AG09319 (cell line): ENCODE measurements around the gene DYRK4.

Experiments
- DNase-seq: peaks from one replicate; pipeline ENCODE4 v3.0.0-alpha.2; 2010; ENCODE audit warnings: low read depth; ENCODE audit errors: extremely low read depth
- CTCF ChIP-seq: IDR thresholded peaks from 2 replicates; pipeline ENCODE4 v1.5.1; 2011; ENCODE audit warnings: low read depth, mild to moderate bottlenecking, inconsistent platforms, low read length, moderate library complexity

Gene DYRK4

GRCh38 chr12:4535871-4536270 lies 26.1 kb upstream of the DYRK4 start:
- TF ChIP-seq CTCF = no peak
- no peak for DNase-seq

GRCh38 chr12:4538207-4539160 lies 23.5 kb upstream of the DYRK4 start, which contains the start of gene RAD51AP1:
TSS of gene RAD51AP1 (plus strand) at chr12:4538890. CDS start at chr12:4538940, 50 bp downstream.
- TF ChIP-seq CTCF = no peak
- peak; percentile 96 for DNase-seq

GRCh38 chr12:4539167-4539870 lies 22.7 kb upstream of the DYRK4 start:
- TF ChIP-seq CTCF = no peak
- no peak for DNase-seq

GRCh38 chr12:4540170-4540569 lies 21.8 kb upstream of the DYRK4 start:
- TF ChIP-seq CTCF = no peak
- DNase-seq = no peak

GRCh38 chr12:4540638-4541037 lies 21.4 kb upstream of the DYRK4 start:
- DNase-seq = no peak
- no peak for TF ChIP-seq CTCF

GRCh38 chr12:4545195-4545594 lies 16.8 kb upstream of the DYRK4 start:
- no peak for TF ChIP-seq CTCF

GRCh38 chr12:4552191-4552590 lies 9.8 kb upstream of the DYRK4 start:
- TF ChIP-seq CTCF = no peak

More at GRCh38 chr12:4545195-4545594, 16.8 kb upstream of the DYRK4 start:
- no peak for DNase-seq

More at GRCh38 chr12:4552191-4552590, 9.8 kb upstream of the DYRK4 start:
- no peak for DNase-seq
